Mesenchymal stem cell (in vitro differentiated cells and primary cell): ENCODE results near the gene ACP6.

Experiments
- DNase-seq: peaks from one replicate; pipeline ENCODE4 v3.0.0-alpha.2; 2013
- H2AFZ ChIP-seq: one replicate; pipeline ENCODE4 v1.6.1; 2013; ENCODE audit warnings: low read depth, mild to moderate bottlenecking, control low read depth, inconsistent platforms, low read length, moderate library complexity
- H2AK5ac ChIP-seq: 2 replicates; pipeline ENCODE4 v1.6.1; 2013; ENCODE audit warnings: low read length, moderate library complexity, mild to moderate bottlenecking, inconsistent platforms; ENCODE audit not compliant: severe bottlenecking
- H2BK120ac ChIP-seq: one replicate; pipeline ENCODE4 v1.6.1; 2013; ENCODE audit warnings: low read depth, mild to moderate bottlenecking, inconsistent platforms, low read length, moderate library complexity
- H2BK12ac ChIP-seq, 2 experiments: one replicate each; pipeline ENCODE4 v1.6.1; 2013; ENCODE audit warnings: inconsistent platforms in 2 of 2, low read length in 2 of 2, mild to moderate bottlenecking in 2 of 2, moderate library complexity in 2 of 2, control low read depth in 1 of 2
- H2BK15ac ChIP-seq: one replicate; pipeline ENCODE4 v1.6.1; 2013; ENCODE audit warnings: mild to moderate bottlenecking, low read depth, inconsistent platforms; ENCODE audit not compliant: poor library complexity, severe bottlenecking
- H2BK5ac ChIP-seq: 2 replicates; pipeline ENCODE4 v1.6.1; 2013; ENCODE audit warnings: low read depth, mild to moderate bottlenecking, low read length, control low read depth, inconsistent platforms; ENCODE audit not compliant: poor library complexity, severe bottlenecking
- H3K14ac ChIP-seq, 2 experiments: one replicate each; pipeline ENCODE4 v1.6.1; 2013; ENCODE audit warnings: inconsistent platforms in 2 of 2, low read length in 2 of 2, control low read depth in 1 of 2, mild to moderate bottlenecking in 1 of 2, moderate library complexity in 1 of 2
- H3K18ac ChIP-seq, 2 experiments: one replicate each; pipeline ENCODE4 v1.6.1; 2013; ENCODE audit warnings: inconsistent platforms in 2 of 2, low read length in 2 of 2, control low read depth in 1 of 2, low read depth in 1 of 2, mild to moderate bottlenecking in 1 of 2
- H3K23ac ChIP-seq, 2 experiments: one replicate each; pipeline ENCODE4 v1.6.1; 2013; ENCODE audit warnings: inconsistent platforms in 2 of 2, low read length in 2 of 2, mild to moderate bottlenecking in 2 of 2, moderate library complexity in 2 of 2, control low read depth in 1 of 2
- H3K27ac ChIP-seq: 2 replicates; pipeline ENCODE4 v1.5.1; 2013; ENCODE audit warnings: mild to moderate bottlenecking, moderate library complexity, low read length, control low read depth, inconsistent platforms; ENCODE audit not compliant: poor library complexity, severe bottlenecking
- H3K27me3 ChIP-seq, 2 experiments: 2 replicates each; pipeline versions ENCODE4 v1.6.1 to v1.7.0; 2013; ENCODE audit warnings: low read length in 2 of 2, mild to moderate bottlenecking in 2 of 2, moderate library complexity in 2 of 2, control low read depth in 1 of 2, inconsistent platforms in 1 of 2; ENCODE audit not compliant: control insufficient read depth in 1 of 2, insufficient read depth in 1 of 2
- H3K36me3 ChIP-seq, 2 experiments: 2 replicates each; pipeline versions ENCODE4 v1.6.1 to v1.7.0; 2013; ENCODE audit warnings: low read length in 2 of 2, control low read depth in 1 of 2, inconsistent platforms in 1 of 2, low read depth in 1 of 2, mild to moderate bottlenecking in 1 of 2; ENCODE audit not compliant: insufficient read depth in 2 of 2, control insufficient read depth in 1 of 2
- H3K4ac ChIP-seq, 2 experiments: one replicate each; pipeline ENCODE4 v1.6.1; 2013; ENCODE audit warnings: inconsistent platforms in 2 of 2, low read length in 2 of 2, mild to moderate bottlenecking in 2 of 2, moderate library complexity in 2 of 2, control low read depth in 1 of 2, low read depth in 1 of 2
- H3K4me1 ChIP-seq: 2 replicates; pipeline ENCODE4 v1.6.1; 2013; ENCODE audit warnings: low read depth, low read length, control low read depth; ENCODE audit not compliant: control insufficient read depth, insufficient read depth
- H3K4me2 ChIP-seq: 2 replicates; pipeline ENCODE4 v1.6.1; 2013; ENCODE audit warnings: low read length, mild to moderate bottlenecking, inconsistent platforms; ENCODE audit not compliant: poor library complexity, severe bottlenecking
- H3K4me3 ChIP-seq, 2 experiments: 2 replicates each; pipeline versions ENCODE4 v1.5.1 to v1.7.0; 2013; ENCODE audit warnings: low read length in 2 of 2, mild to moderate bottlenecking in 2 of 2, control low read depth in 1 of 2, low read depth in 1 of 2; ENCODE audit not compliant: insufficient read depth in 1 of 2
- H3K79me1 ChIP-seq: replicated peaks from 2 replicates; pipeline ENCODE4 v1.6.1; 2013; ENCODE audit warnings: mild to moderate bottlenecking, control low read depth, low read length, inconsistent platforms; ENCODE audit not compliant: poor library complexity, severe bottlenecking
- H3K9ac ChIP-seq: 2 replicates; pipeline ENCODE4 v1.7.0; 2013; ENCODE audit warnings: mild to moderate bottlenecking, low read length, moderate library complexity
- H3K9me3 ChIP-seq: 2 replicates; pipeline ENCODE4 v1.7.0; 2013; ENCODE audit warnings: mild to moderate bottlenecking, low read length; ENCODE audit not compliant: control insufficient read depth
- H4K8ac ChIP-seq: one replicate; pipeline ENCODE4 v1.6.1; 2013; ENCODE audit warnings: inconsistent platforms, mild to moderate bottlenecking, low read length, moderate library complexity
- H4K91ac ChIP-seq: one replicate; pipeline ENCODE4 v1.6.1; 2013; ENCODE audit warnings: mild to moderate bottlenecking, low read length, inconsistent platforms
- WGBS: methylation state at CpG from one replicate; pipeline ENCODE4 v1.1.7; 2013; ENCODE audit warnings: mixed read lengths; 5-methylcytosine and 5-hydroxymethylcytosine counted together

ACP6 gene

GRCh38 chr1:147605591-147605990, 64.7 kb downstream of the ACP6 start:
- Histone ChIP-seq H3K4me1 (no peaks in the 10 kb centered on the region), H3K23ac (no peak overlapping the region), H2AK5ac (no peak overlapping the region), H3K27me3 (no peaks in the 10 kb centered on the region), H3K18ac (no peak overlapping the region), H4K91ac (no peak overlapping the region), H2BK5ac (no peak overlapping the region), H3K14ac (no peak overlapping the region), H2BK15ac (no peak overlapping the region), H3K4ac (no peak overlapping the region), H3K27ac (peak overlapping the region; percentile 67), H2BK12ac (no peak overlapping the region), H4K8ac (no peak overlapping the region), H2AFZ (no peak overlapping the region), H2BK120ac (no peak overlapping the region), H3K79me1 (peaks cover 21% of the 10 kb centered on the region), H3K9me3 (no peaks in the 10 kb centered on the region), H3K9ac (no peak overlapping the region), H3K4me3 (no peak overlapping the region), H3K4me2 (no peak overlapping the region), H3K36me3 (peaks cover 4 to 42% of the 10 kb centered on the region in 2 experiments)
- DNase-seq = no peak
- WGBS = 96% methylated on average over 2 of the region's 2 CpGs

GRCh38 chr1:147603986-147604385, 66.3 kb downstream of the ACP6 start:
- H3K27ac ChIP-seq = no peak overlapping the region
- H3K36me3 ChIP-seq = peaks cover 4 to 35% of the 10 kb centered on the region in 2 experiments
- WGBS = 96% methylated on average over 3 of the region's 3 CpGs

GRCh38 chr1:147600119-147601111, 69.9 kb downstream of the ACP6 start:
- peak overlapping the region; percentile 77 for H3K27ac ChIP-seq
- peaks cover 4% of the 10 kb centered on the region for H3K4me1 ChIP-seq
- H3K9ac ChIP-seq = peak overlapping the region; percentile 74
- peak overlapping the region; percentile 64 to 84 for H3K4ac ChIP-seq
- no peak overlapping the region for H4K8ac ChIP-seq
- peaks cover 0 to 5% of the 10 kb centered on the region in 2 experiments for H3K36me3 ChIP-seq
- H3K23ac ChIP-seq = no peak overlapping the region
- H2AK5ac ChIP-seq = no peak overlapping the region
- 4% methylated on average over 17 of the region's 42 CpGs for WGBS
- no peak overlapping the region for H2BK12ac ChIP-seq
- peak overlapping the region; percentile 83 to 84 for H3K4me3 ChIP-seq
- H3K27me3 ChIP-seq = no peaks in the 10 kb centered on the region
- H3K9me3 ChIP-seq = no peaks in the 10 kb centered on the region
- no peak overlapping the region for H2BK15ac ChIP-seq
- DNase-seq = peak; percentile 84
- no peak overlapping the region for H2AFZ ChIP-seq
- H4K91ac ChIP-seq = peak overlapping the region; percentile 50
- H3K14ac ChIP-seq = peak overlapping the region in 1 of 2 experiments; percentile 81
- H3K18ac ChIP-seq = peak overlapping the region; percentile 85 to 91
- H3K79me1 ChIP-seq = peaks cover 8% of the 10 kb centered on the region
- peak overlapping the region; percentile 82 for H3K4me2 ChIP-seq
- H2BK5ac ChIP-seq = peak overlapping the region; percentile 96
- peak overlapping the region; percentile 79 for H2BK120ac ChIP-seq

More at GRCh38 chr1:147603986-147604385, 66.3 kb downstream of the ACP6 start:
- H3K4me3 ChIP-seq = no peak overlapping the region
- H2BK12ac ChIP-seq = no peak overlapping the region
- H2BK15ac ChIP-seq = no peak overlapping the region
- H3K9me3 ChIP-seq = no peaks in the 10 kb centered on the region
- H3K4me2 ChIP-seq = no peak overlapping the region
- H3K27me3 ChIP-seq = no peaks in the 10 kb centered on the region
- H3K4ac ChIP-seq = no peak overlapping the region
- H3K79me1 ChIP-seq = peaks cover 18% of the 10 kb centered on the region
- no peak overlapping the region for H2AFZ ChIP-seq
- no peak overlapping the region for H2BK120ac ChIP-seq
- no peak overlapping the region for H3K9ac ChIP-seq
- peaks cover 2% of the 10 kb centered on the region for H3K4me1 ChIP-seq
- H2BK5ac ChIP-seq = no peak overlapping the region
- H3K18ac ChIP-seq = no peak overlapping the region
- H4K8ac ChIP-seq = no peak overlapping the region
- H2AK5ac ChIP-seq = no peak overlapping the region
- H4K91ac ChIP-seq = no peak overlapping the region
- no peak overlapping the region for H3K23ac ChIP-seq
- H3K14ac ChIP-seq = no peak overlapping the region
- DNase-seq = no peak
